Activated gamma-delta T cell (primary cell): ENCODE data around the gene RHOT2.

Experiments
- DNase-seq: peaks from one replicate; lab custom pipeline; 2025; lab: John Stamatoyannopoulos, UW

RHOT2 gene

DNA sequence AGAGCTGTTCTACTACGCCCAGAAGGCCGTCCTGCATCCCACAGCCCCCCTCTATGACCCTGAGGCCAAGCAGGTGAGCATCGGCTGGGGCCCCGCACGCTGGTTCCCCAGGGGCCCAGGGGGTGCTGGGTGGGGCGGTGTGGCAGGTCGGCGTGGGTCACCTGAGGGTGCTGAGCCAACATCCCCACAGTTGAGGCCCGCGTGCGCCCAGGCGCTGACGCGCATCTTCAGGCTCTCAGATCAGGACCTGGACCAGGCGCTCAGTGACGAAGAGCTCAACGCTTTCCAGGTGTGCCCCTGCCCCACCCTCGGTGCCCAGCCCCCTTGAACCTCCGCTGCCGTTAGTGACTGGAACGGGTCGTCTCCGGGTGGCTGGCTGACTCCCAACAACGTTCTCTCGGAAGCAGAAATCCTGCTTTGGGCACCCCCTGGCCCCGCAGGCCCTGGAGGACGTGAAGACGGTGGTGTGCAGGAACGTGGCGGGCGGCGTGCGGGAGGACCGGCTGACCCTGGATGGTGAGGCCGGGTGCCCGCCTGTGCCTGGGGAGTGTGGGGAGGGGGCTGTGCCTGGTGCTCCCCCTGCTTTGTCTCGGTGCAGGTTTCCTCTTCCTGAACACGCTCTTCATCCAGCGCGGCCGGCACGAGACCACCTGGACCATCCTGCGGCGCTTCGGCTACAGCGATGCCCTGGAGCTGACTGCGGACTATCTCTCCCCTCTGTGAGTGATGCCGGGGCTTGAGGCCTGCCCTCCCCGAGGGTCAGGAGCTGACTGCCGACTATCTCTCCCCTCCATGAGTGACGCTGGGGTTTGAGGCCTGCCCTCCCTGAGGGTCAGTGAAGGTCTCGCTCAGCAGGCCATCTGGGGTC, 2.8 kb downstream of the RHOT2 start:
- no peak for DNase-seq

- DNase-seq: no peak
These were observed 3.6 kb downstream of the RHOT2 start for GRCh38 chr16:671353-672131.

DNA sequence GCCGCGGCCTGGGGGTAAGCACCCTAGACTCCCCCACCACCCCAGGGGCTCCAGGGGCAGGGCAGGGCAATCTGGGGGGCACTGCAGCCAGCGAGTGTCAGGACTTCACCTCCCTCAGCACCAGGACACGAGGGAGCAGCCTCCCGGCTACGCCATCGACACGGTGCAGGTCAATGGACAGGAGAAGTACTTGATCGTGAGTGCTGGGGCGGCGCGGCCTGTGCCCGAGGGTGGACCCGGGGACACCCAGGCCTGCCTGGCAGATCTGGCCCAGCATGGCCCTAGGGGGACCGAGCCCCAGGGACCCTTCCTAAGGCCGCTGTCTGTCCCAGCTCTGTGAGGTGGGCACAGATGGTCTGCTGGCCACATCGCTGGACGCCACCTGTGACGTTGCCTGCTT, 4.4 kb downstream of the RHOT2 start:
- no peak for DNase-seq

GRCh38 chr16:672851-673250, 4.9 kb downstream of the RHOT2 start:
- DNase-seq: no peak

GRCh38 chr16:673399-673991, 5.6 kb downstream of the RHOT2 start:
- DNase-seq: no peak

DNA sequence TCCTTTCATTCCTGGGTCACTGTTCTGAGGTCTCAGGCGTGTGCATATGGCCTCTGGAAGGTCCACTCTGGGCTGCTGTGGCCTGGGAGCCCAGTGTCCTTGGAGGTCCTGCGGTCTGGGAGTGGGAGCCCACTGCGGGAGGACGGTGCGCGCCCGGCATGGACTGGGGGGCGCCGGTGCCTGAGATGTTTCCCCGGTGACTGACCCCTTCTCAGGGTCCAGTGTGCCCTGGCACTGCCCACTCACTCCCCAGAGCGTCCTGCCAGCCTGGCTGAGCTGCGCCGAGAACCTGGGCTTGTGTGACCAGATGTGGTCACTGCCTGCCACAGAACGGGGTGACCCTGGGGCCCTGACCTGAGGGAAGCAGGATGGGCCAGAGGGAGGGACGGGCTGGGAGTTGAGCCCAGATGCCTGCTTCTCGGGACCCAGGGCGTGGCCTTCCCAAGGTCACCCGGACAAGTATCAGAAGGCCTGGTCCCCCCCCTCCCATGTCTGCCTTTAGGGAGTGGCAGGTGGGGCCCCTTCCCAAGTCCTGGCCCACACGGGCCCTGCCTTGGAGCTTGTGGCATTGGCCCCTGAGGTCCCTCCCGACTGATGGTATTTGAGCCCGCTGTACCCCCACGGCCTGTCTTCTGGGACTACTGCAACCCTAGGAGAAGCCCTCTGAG, 6.4 kb downstream of the RHOT2 start:
- DNase-seq: no peak

- DNase-seq: no peak
These were observed 7.3 kb downstream of the RHOT2 start, which contains the start of gene RHBDL1 for GRCh38 chr16:674968-675883. Gene RHBDL1, plus strand, starts transcription at chr16:675671. Its CDS starts 120 bp downstream, at chr16:675791.

DNA sequence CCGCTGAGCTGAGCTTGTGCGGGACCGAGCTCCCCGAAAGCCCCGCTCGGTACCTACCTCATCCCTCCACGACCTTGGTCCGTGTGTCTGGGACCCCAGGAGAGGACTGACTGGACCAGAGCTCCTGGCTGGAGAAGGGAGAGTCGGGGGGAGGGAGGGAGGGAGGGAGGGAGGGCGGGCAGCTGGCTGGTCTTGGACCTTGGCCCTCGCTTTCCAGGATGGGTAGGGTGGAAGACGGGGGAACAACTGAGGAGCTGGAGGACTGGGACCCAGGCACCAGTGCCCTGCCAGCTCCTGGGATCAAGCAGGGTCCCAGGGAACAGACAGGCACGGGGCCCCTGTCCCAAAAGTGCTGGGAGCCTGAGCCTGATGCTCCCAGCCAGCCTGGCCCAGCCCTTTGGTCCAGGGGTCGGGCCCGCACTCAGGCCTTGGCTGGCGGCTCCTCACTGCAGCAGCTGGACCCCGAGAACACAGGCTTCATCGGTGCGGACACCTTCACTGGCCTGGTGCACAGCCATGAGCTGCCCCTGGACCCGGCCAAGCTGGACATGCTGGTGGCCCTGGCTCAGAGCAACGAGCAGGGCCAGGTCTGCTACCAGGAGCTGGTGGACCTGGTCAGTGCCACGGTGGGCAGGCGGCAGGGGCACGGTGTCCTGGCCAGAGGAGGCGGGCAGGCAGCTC, 8.1 kb downstream of the RHOT2 start:
- no peak for DNase-seq

DNA sequence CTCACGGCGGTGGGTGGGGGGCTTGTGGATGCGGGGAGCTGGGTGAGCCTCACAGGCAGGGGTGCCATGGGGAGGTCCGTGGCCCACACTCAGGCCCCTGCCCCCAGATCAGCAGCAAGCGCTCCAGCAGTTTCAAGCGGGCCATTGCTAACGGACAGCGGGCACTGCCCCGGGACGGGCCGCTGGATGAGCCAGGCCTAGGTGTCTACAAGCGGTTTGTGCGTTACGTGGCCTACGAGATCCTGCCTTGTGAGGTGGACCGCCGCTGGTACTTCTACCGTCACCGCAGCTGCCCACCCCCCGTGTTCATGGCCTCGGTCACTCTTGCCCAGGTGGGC, 8.6 kb downstream of the RHOT2 start:
- no peak for DNase-seq

DNA sequence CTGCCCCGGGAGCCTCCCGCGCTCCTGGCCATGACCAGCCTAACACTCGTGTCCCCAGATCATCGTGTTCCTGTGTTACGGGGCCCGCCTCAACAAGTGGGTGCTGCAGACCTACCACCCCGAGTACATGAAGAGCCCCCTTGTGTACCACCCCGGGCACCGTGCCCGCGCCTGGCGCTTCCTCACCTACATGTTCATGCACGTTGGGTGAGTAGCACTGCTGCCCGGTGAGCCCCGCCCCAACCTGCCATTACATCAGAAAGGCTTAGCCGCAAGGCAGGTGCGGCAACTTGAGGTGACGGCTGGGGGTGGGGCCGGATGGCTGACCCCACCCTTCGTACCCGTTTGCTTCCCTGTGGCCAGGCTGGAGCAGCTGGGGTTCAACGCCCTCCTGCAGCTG, 9.0 kb downstream of the RHOT2 start:
- no peak for DNase-seq

DNA sequence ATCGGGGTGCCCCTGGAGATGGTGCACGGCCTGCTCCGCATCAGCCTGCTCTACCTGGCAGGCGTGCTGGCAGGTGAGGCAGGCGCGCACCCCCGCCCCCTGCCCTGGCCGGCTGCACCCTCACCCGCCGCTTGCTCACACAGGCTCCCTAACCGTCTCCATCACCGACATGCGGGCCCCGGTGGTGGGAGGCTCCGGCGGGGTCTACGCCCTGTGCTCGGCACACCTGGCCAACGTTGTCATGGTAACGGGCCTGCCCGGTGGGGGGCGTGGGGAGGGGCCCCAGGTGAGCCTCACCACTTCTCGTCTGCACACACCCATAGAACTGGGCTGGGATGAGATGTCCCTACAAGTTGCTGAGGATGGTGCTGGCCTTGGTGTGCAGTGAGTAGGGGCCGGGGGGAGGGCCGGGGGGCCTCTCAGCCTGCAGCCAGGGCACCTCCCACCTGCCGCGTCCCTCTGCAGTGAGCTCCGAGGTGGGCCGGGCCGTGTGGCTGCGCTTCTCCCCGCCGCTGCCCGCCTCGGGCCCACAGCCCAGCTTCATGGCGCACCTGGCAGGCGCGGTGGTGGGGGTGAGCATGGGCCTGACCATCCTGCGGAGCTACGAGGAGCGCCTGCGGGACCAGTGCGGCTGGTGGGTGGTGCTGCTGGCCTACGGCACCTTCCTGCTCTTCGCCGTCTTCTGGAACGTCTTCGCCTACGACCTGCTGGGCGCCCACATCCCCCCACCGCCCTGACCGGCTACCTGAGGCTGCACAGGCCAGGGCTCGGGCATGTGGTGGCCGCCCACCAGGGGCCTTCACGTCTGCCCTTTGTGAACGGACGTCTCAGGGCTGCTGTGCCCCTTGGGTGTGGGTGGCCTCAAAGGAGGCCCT, 9.6 kb downstream of the RHOT2 start:
- no peak for DNase-seq

DNA sequence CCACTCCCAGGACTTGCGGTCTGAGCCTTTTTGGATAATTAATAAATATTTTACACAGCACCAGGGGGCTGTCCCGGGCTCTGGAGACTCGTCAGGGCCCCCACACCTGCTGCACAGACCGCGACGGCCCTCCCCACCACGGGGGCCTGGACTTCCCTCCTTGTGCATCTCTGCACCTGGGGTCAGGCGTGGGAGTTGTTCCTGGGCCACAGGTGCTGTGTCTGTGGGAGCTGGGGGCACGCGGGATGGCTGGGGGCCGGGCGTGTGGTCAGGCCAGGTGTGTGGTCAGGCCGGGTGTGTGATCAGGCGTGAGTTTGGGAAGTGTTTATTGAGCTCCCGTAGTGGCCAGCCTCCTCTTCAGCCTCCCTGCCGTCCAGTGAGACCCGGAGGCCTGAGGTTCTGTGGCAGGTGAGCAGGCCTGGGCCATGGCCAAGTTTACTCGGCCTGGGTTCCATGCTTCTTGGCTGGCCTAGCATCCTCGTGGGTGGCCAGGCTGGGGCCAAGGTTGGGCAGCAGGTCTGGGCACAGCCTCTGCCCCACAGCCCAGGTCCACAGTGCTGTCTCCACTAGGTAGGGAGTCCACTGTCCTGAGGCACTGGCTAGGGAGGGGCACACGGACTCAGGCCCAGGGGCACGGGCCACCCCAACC, 10.4 kb downstream of the RHOT2 start:
- no peak for DNase-seq

DNA sequence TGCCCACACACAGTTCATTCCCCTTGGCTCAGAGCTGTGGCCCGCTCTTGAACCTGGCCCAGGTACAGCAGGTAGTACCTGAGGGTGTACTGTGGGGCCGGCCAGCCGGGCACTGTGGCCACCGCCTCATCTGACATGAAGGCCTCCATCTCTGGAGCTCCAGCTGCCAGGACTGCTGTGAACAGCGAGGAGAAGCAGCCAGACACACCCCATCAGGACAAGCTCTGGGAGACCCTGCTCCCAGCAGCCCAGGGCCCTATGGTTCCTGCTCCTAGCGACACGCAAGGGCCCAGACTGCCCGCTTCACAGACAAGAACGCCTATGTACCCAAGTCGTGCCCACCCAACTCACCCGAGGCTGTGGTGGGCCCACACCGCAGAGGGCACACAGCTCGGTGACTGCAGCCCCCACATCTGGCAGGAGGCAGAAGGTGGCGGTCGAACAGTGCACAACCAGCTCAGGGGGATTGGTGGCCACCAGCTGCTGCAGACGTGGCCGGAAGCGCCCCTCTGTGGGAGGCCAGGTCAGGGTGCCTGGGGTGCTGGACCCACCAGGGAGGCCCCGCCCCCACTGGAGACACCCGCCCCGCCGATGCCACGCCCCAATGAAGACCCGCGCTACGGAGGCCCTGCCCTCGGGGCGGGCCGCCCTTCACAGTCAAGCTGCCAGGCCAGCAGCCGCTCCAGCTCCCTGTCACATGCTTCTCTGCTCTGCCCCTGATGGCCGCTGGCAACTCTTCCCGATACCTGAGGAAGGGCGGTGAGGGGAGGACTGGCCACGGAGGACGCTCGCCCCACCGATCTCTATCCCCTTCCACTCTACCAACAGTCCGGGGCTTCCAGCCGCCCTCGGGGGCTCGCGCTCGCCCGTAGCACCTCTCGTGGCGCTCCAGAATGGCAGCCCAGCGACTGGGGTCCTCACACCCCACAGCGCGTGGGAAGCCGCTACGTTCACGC, 11.2 kb downstream of the RHOT2 start:
- DNase-seq: no peak

GRCh38 chr16:679814-680624, 12.1 kb downstream of the RHOT2 start, which contains the start of gene STUB1:
Gene STUB1, plus strand, starts transcription at chr16:680410. Its CDS starts 116 bp downstream, at chr16:680526.
- DNase-seq: peak; percentile 87

GRCh38 chr16:680625-680945, 12.7 kb downstream of the RHOT2 start:
- DNase-seq: no peak

DNA sequence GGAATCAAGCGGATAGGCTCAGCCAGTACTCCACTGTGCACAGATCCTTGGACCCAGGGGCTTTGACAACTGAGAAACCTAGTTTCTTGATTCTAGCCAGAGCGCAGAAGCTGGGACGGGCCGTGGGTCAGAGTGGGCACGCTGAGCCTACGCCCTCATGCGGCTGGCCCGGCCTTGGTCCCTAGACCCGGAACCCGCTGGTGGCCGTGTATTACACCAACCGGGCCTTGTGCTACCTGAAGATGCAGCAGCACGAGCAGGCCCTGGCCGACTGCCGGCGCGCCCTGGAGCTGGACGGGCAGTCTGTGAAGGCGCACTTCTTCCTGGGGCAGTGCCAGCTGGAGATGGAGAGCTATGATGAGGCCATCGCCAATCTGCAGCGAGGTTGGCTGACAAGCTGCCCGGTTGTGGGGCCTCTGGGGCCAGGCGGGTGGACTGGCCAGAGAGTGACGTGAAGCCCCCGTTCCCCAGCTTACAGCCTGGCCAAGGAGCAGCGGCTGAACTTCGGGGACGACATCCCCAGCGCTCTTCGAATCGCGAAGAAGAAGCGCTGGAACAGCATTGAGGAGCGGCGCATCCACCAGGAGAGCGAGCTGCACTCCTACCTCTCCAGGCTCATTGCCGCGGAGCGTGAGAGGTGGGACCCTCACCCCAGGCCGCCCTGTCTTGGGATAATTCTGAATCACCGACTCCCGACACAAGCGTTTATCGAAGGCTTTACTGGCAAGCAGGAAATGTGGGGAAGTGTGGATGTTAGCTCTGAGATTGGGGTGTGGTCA, 13.2 kb downstream of the RHOT2 start:
- no peak for DNase-seq
